Natural killer cell (primary cell): ENCODE results near the gene TRPV2. TPM values are rescaled to one million over a fixed set of nuclear protein-coding genes. Genes with fewer than 3 reads are reported as not detected.

ENCODE experiments used
- ATAC-seq, 3 donors: fragments of 150-1000 bp in 2 of 3; fragments of 200-7000 bp in 1 of 3; cut with Tn5 transposase; 1 replicate in 1 of 3; 2 replicates in 2 of 3; pipeline ENCODE4 v1.10.0; 2021; ENCODE audit warnings: mild to moderate bottlenecking in 2 of 3, moderate library complexity in 2 of 3
- DNase-seq, 2 donors: peaks; one replicate each; pipeline versions ENCODE4 v3.0.0 to v3.0.0-alpha.2; 2013 to 2021; ENCODE audit warnings: mixed read lengths in 1 of 2
- H3K27ac ChIP-seq: one replicate; pipeline ENCODE4 v1.5.1; 2013; ENCODE audit warnings: mild to moderate bottlenecking, low read length
- H3K27me3 ChIP-seq: one replicate; pipeline ENCODE4 v1.6.1; 2013; ENCODE audit warnings: low read length; ENCODE audit not compliant: control insufficient read depth, insufficient read depth
- H3K36me3 ChIP-seq: one replicate; pipeline ENCODE4 v1.6.1; 2013; ENCODE audit warnings: low read length; ENCODE audit not compliant: control insufficient read depth, insufficient read depth
- H3K4me1 ChIP-seq: one replicate; pipeline ENCODE4 v1.6.1; 2013; ENCODE audit warnings: low read length; ENCODE audit not compliant: control insufficient read depth, insufficient read depth
- H3K4me3 ChIP-seq: one replicate; pipeline ENCODE4 v1.5.1; 2013; ENCODE audit warnings: low read length
- H3K9me3 ChIP-seq: one replicate; pipeline ENCODE4 v1.6.1; 2013; ENCODE audit warnings: low read length; ENCODE audit not compliant: control insufficient read depth, insufficient read depth
- H3K27ac Mint-ChIP-seq, 2 donors: one replicate each; pipeline ENCODE4 v1.8.0; 2022; ENCODE audit warnings: mild to moderate bottlenecking in 2 of 2, mixed read lengths in 2 of 2, moderate library complexity in 1 of 2
- H3K27me3 Mint-ChIP-seq, 2 donors: one replicate each; pipeline ENCODE4 v1.8.0; 2022; ENCODE audit warnings: low read depth in 2 of 2, mixed read lengths in 2 of 2
- H3K36me3 Mint-ChIP-seq: one replicate; pipeline ENCODE4 v1.8.0; 2022; ENCODE audit warnings: mixed read lengths
- H3K4me1 Mint-ChIP-seq, 2 donors: one replicate each; pipeline ENCODE4 v1.8.0; 2022; ENCODE audit warnings: mixed read lengths in 2 of 2
- H3K4me3 Mint-ChIP-seq: one replicate; pipeline ENCODE4 v1.8.0; 2022; ENCODE audit warnings: mild to moderate bottlenecking, moderate library complexity, mixed read lengths
- H3K9me3 Mint-ChIP-seq, 2 donors: one replicate each; pipeline ENCODE4 v1.8.0; 2022; ENCODE audit warnings: mixed read lengths in 2 of 2
- WGBS: methylation state at CpG from one replicate; pipeline ENCODE4 v1.1.7; 2013; ENCODE audit warnings: missing lambda C conversion rate; ENCODE audit not compliant: insufficient coverage; 5-methylcytosine and 5-hydroxymethylcytosine counted together
- intact Hi-C: fragments of 100-400 bp; cut with micrococcal nuclease; formaldehyde crosslinking; loops from one replicate; pipeline ENCODE4 v1.14.2; 2022
- total RNA-seq, 4 donors: library from RNA; stranded (reverse); fragments of 120-200 nt in 1 of 4; gene quantifications; one replicate each; pipeline versions ENCODE4 v1.2.3 to v1.2.4, GENCODE V29; 2013 to 2022
- TF ChIP-seq, protein P1 (sequence below): fragments of 200-600 bp; IDR thresholded peaks from one replicate; pipeline ENCODE4 v1.8.0; 2022; ENCODE audit warnings: antibody characterized with exemption

Gene TRPV2
- total RNA-seq, 3 donors from 2014 or later (not counting 1 experiment from before 2014, with no cell fraction given), result 138 to 163 (median 147) TPM

DNA sequence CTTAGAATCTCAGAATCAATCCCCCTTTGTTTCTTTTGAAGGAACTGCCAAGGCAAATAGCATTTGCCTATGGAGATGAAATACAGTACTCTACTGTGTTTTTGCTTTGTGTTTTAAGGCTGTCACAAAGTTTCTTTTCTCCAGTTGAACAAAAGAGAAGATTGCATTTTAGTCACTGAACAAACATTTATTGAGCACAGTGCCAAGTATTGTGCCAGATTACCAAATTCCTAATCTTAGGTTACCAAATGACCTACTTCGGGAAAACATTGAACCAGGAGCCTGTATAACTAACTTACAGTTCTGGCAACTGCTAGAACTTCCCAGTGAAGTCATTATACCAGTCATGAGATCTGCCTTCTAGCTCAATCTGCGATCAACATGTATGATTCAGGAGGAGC, 37.4 kb upstream of the TRPV2 start:
- WGBS, result 93% methylated on average over 2 of the region's 2 CpGs
- Mint-ChIP-seq H3K36me3 (peaks cover 12% of the 10 kb centered on the region), H3K4me1 (peaks cover 21 to 24% of the 10 kb centered on the region in 2 donors), H3K9me3 (no peaks in the 10 kb centered on the region), H3K4me3 (no peak overlapping the region), H3K27ac (no peak overlapping the region), H3K27me3 (no peaks in the 10 kb centered on the region)
- TF ChIP-seq, protein P1, sequence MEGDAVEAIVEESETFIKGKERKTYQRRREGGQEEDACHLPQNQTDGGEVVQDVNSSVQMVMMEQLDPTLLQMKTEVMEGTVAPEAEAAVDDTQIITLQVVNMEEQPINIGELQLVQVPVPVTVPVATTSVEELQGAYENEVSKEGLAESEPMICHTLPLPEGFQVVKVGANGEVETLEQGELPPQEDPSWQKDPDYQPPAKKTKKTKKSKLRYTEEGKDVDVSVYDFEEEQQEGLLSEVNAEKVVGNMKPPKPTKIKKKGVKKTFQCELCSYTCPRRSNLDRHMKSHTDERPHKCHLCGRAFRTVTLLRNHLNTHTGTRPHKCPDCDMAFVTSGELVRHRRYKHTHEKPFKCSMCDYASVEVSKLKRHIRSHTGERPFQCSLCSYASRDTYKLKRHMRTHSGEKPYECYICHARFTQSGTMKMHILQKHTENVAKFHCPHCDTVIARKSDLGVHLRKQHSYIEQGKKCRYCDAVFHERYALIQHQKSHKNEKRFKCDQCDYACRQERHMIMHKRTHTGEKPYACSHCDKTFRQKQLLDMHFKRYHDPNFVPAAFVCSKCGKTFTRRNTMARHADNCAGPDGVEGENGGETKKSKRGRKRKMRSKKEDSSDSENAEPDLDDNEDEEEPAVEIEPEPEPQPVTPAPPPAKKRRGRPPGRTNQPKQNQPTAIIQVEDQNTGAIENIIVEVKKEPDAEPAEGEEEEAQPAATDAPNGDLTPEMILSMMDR, result no peak
- Histone ChIP-seq H3K27me3 (no peaks in the 10 kb centered on the region), H3K4me1 (peaks cover 20% of the 10 kb centered on the region), H3K9me3 (no peaks in the 10 kb centered on the region), H3K4me3 (no peak overlapping the region), H3K36me3 (peaks cover 10% of the 10 kb centered on the region), H3K27ac (no peak overlapping the region)
- no peak for ATAC-seq
- intact Hi-C loops, result no loop called here
- no peak for DNase-seq

DNA sequence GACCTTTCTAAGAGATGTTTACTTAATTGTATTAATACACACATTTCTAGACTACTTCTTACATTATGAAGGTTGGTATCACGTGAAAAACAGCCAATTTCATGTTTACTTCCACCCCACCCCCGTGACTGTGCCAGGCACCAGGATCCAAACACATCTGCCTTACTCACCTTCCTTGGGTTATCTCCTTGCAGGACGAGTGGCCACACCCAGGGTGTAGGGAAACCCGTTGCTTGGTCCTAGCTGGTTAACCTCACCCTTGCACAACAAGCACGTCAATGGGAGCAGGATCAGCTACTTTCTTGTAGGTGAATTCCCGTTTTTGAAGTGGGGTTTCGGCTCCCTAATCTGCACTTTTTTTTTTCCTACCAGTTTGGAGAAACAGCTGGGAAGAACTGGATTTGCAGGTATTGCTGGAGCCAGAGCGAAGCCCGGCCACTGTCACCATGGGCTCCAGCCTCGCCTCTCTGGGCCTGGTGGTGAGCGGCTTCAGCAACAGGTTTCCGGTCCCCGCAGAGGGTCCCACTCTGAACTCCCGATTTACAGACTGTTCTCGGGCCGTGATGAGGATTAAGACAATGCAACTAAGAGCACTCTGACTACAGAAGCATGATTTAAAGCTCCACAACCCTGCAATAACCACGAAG, 36.6 kb upstream of the TRPV2 start:
- peak overlapping the region in 1 of 2 donors; percentile 99 for H3K27ac Mint-ChIP-seq
- H3K4me1 ChIP-seq, result peaks cover 22% of the 10 kb centered on the region
- no peaks in the 10 kb centered on the region for H3K9me3 ChIP-seq
- intact Hi-C loops, result no loop called here
- TF ChIP-seq, protein P1, result no peak
- peak overlapping the region; percentile 21 for H3K4me3 Mint-ChIP-seq
- no peak overlapping the region for H3K27ac ChIP-seq
- H3K4me3 ChIP-seq, result no peak overlapping the region
- H3K4me1 Mint-ChIP-seq, result peaks cover 29 to 32% of the 10 kb centered on the region in 2 donors
- H3K36me3 Mint-ChIP-seq, result peaks cover 13% of the 10 kb centered on the region
- H3K27me3 ChIP-seq, result no peaks in the 10 kb centered on the region
- no peaks in the 10 kb centered on the region for H3K27me3 Mint-ChIP-seq
- no peaks in the 10 kb centered on the region for H3K9me3 Mint-ChIP-seq
- no peak for ATAC-seq
- WGBS, result 93% methylated on average over 17 of the region's 17 CpGs
- no peak for DNase-seq
- H3K36me3 ChIP-seq, result peaks cover 14% of the 10 kb centered on the region

DNA sequence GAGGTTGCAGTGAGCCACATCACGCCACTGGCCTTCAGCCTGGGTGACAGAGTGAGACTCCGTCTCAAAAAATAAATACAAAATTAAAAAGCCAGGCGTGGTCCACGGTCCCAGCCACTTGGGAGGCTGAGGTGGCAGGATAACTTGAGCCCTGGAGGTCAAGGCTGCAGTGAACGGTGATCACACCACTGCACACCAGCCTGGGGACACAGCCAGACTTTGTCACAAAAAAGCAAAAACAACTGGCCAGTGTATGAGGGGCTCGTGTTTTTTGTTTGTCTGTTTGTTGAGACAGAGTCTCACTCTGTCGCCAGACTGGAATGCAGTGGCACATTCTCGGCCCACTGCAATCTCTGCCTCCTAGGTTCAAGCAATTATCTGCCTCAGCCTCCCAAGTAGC, 35.7 kb upstream of the TRPV2 start:
- Mint-ChIP-seq H3K4me3 (no peak overlapping the region), H3K27ac (peak overlapping the region in 1 of 2 donors; percentile 99), H3K9me3 (no peaks in the 10 kb centered on the region), H3K4me1 (peaks cover 38 to 41% of the 10 kb centered on the region in 2 donors), H3K36me3 (peaks cover 13% of the 10 kb centered on the region), H3K27me3 (no peaks in the 10 kb centered on the region)
- peaks cover 22% of the 10 kb centered on the region for H3K4me1 ChIP-seq
- no peak overlapping the region for H3K27ac ChIP-seq
- H3K36me3 ChIP-seq, result peaks cover 15% of the 10 kb centered on the region
- DNase-seq, result no peak
- 96% methylated on average over 8 of the region's 8 CpGs for WGBS
- no peak overlapping the region for H3K4me3 ChIP-seq
- no peak for ATAC-seq
- intact Hi-C loops, result loop anchor here (1.0 to 5.0 kb wide), 3 partner anchors 37 to 158 kb away; no protein-coding TSS in a partner anchor
- H3K27me3 ChIP-seq, result no peaks in the 10 kb centered on the region
- TF ChIP-seq, protein P1, result no peak
- H3K9me3 ChIP-seq, result no peaks in the 10 kb centered on the region
